Bone marrow (tissue), 2 donors: ENCODE results near the gene KAT2B.

Source experiments
- DNase-seq, 2 donors: peaks; one replicate each; lab custom pipeline; 2025; lab: John Stamatoyannopoulos, UW

KAT2B gene

DNA sequence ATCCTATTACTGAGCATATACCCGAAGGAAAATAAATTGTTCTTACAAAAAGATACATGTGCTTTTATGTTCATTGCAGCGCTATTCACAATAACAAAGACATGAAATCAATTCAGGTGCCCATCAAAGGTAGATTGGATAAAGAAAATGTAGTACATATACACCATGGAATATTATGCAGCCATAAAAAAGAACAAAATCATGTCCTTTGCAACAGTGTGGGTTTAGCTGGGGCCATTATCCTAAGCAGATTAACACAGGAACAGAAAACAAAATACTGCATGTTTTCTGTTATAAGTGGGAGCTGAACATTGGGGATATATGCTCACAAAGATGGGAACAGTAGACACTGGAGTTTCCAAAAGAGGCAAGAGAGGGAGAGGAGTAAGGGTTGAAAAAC is 103.3 kb downstream of the KAT2B start:
- DNase-seq, result no peak

GRCh38 chr3:20145874-20146273 is 105.6 kb downstream of the KAT2B start:
- no peak for DNase-seq

- no peak for DNase-seq
Observed at GRCh38 chr3:20146301-20146700, 106.1 kb downstream of the KAT2B start.

- DNase-seq, result no peak
Observed at GRCh38 chr3:20147361-20147760, 107.1 kb downstream of the KAT2B start.

DNA sequence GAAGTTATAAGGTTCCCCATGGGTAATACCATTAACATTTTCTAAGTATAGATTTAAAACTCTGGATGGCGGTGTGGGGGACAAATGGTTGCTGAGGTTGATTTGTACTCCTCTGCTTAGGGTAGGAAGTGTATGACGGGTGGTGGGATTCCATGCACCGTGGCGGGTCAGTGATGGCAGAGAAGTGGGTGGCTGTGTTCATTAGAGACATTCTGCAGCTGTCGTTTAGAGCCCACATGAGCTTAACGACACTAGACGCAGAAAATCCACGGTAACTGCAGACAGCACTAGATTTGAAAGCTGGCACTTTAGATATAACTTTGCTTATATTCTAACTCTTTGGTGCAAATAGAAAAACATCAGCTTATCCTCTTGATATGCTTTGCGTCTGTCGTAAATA is 108.2 kb downstream of the KAT2B start:
- DNase-seq, result no peak

DNA sequence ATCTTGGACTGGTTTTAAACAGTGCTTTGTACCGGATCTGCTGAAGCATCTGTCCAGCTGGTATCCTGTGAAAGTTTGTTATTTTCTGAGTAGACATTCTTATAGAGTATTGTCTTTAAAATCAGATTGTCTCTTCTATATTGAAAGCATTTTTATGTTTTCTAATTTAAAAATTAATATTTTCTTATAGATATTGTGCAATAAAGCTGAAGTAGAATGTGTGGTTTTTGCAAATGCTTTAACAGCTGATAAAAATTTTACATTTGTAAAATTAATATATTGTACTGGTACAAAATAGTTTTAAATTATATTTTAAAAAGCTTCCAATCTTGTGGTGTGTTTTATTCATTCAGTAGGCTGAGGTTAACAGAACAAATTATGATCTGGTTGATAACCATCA is 113.8 kb downstream of the KAT2B start:
- DNase-seq, result no peak

- DNase-seq, result no peak
Observed at GRCh38 chr3:20154928-20155327, 114.7 kb downstream of the KAT2B start.

DNA sequence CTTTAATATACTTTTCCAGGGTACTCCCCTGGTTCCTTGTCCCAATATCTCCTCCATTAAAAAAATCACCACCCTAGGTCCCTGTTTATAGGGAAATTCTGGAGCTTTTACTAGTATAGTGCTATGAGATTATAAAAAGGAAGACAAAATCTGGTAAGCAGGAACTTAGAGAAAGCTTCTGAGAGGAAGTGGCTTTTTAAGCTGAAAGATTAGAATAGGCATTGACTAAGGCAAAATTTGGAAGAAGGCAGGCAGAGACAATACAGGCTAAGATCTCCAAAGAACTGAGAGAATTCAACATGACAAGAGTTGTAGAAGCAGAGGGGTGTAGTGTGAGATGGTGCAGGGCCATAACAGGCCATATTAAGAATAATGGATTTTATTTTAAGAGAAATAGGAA is 120.0 kb downstream of the KAT2B start:
- peak in 1 of 2 donors; percentile 9 for DNase-seq

DNA sequence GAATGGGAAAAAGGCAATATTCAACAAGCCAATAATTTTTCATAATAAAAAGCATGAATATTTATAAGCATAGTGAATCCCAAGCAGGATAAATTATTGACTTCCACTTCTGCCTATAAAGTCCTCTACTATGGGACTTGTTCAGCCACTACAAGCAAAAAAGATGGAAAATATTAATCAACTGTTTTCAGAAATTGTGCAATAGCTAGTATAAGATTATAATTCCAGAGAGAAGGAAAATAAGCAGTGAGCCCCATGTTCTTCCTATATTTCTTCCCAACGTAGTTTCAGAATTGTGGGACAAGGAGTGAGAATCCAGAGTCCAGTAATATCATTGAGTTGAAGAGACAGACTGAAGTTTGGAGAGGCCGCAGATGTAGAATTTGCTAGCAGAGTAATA is 121.5 kb downstream of the KAT2B start:
- no peak for DNase-seq

- DNase-seq, result no peak
Observed at GRCh38 chr3:20173844-20174410, 133.7 kb downstream of the KAT2B start.

GRCh38 chr3:20181276-20181675 is 141.0 kb downstream of the KAT2B start:
- no peak for DNase-seq

- no peak for DNase-seq
Observed at GRCh38 chr3:20182206-20182605, 142.0 kb downstream of the KAT2B start.

GRCh38 chr3:20185331-20185678 is 145.1 kb downstream of the KAT2B start:
- DNase-seq, result no peak

DNA sequence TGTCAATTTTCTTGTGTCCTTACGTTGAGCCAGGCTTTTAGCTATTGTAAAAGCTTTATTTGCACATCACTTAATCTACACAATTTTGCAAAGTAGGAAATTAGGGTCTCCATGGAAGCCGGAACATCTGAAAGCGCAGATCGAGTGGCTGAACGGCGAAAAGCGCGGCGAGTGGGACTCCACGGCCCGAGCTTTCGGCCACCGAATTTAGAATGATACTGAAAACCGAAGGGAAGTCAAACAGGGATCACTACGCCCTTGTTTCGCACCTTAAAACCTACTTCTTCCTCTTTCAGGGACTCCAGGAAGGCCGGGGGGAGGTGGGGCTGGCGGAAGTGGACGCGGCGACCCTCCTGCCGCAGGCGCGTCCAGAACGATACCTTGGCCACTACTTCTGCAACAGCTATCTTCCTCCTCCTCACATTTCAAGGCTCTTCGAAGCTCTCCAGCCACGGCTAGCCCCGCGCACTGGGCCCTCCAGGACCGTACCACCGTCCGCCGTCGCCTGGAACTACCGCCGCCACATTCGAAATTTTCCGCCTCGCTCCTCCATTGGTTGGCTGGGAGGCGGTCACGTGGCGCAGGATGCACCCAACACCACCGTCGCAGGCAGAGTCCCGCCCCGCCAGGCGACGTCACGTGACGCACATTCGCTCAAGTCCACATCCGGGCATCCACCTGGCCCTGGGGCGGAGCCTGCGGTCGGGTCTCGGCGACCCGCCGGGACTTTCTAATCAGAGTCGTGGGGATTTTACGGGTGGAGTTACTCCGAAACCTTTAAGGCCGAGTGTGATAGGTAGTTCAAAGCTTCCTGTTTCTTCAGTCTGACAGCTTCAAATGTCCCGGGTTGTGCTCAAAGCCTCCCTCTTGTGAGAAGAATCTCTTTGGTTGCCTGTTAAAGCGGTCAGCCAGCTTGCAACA is 145.7 kb downstream of the KAT2B start, which contains the start of gene SGO1:
Gene SGO1 (minus strand): TSS at position 528 of the 921 bp plus-strand sequence. CDS start 2,179 bp downstream, outside the sequence.
- peak; percentile 95 to 96 for DNase-seq

DNA sequence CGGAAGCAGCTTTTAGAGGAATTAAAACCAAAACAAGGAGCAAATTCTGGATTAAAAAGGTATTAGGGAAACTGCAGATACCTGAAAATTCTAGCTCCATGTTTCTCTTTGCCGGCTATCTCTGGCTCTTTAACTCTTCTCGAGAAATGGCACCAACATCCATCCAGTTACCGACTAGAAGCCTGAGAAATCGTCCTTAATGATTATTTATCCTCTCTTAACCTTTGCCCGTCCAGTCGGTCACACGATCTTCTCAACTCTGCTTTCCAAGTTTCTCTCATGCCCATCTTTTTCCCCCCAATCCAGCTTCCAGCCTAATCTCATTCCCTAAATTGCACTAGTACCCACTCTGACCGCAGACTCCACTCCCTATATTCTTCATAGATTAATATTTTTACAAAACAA is 146.4 kb downstream of the KAT2B start:
- no peak for DNase-seq

DNA sequence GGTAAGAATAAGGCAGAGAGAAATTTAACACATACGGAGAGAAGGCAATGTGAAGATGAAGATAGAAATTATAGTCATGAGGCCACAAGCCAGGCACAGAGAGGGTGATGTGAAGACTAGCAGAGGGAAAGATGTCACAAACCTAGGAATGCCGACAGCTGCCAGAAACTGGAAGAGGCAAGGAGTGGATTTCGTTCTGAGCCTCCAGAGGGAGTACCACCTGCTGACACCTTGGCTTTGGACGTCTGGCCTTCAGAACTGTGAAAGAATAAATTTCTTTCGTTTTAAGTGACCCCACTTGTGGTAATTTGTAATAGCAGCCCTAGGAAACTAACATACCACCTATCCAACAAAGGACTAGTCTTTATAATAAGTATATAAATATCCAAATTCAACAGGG is 150.7 kb downstream of the KAT2B start:
- DNase-seq, result no peak

- DNase-seq, result no peak
Observed at GRCh38 chr3:20194793-20195460, 154.7 kb downstream of the KAT2B start.

DNA sequence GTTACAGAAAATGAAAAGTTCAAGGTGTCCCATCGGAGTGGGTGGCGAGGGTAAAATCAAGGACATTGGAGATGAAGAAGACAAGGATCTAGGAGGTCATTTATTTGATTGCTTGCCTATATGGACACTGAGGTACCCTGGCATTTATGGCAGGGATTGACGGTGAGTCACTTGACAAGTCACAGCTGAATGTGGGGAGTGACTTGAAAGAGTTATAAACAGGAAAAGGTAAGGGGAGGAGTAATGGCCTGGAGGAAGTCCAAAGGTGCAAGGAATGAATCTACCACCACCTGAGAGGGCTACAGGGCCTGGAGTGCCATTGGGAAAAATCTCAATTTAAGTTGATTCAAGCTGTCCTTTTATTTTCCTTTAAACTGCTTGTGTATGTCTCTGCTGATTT is 157.5 kb downstream of the KAT2B start:
- no peak for DNase-seq

DNA sequence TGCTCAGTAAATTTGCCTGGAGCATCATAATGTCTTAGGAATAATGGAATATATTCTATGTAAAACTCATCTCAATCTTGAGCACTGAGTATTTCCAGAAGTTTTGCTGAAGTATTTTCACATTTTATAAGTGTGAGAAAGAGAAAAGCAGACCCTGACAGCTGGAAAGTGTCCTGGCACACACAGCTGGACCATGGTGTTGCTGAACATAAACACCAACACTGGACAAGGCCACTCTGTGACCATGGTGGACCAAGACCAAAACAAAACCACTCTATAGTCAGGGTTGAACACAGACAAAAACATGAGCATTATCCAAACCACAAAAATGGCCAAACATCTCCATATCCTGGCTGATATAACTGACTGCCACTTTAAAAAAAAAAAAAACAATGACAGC is 160.9 kb downstream of the KAT2B start:
- no peak for DNase-seq
